GM10847 (cell line): Measurements from ENCODE around the gene CD300LG.

Experiments used
- POLR2A ChIP-seq: IDR thresholded peaks from 2 replicates; pipeline ENCODE4 v1.6.1; 2011; ENCODE audit not compliant: insufficient read length; ENCODE audit errors: extremely low read depth

The CD300LG gene

GRCh38 chr17:43861960-43862359 is 15.0 kb downstream of the CD300LG start:
- TF ChIP-seq POLR2A, result no peak

- TF ChIP-seq POLR2A, result no peak
These were observed 17.4 kb downstream of the CD300LG start for GRCh38 chr17:43864161-43864984.

GRCh38 chr17:43868226-43868994 is 21.4 kb downstream of the CD300LG start:
- no peak for TF ChIP-seq POLR2A

- TF ChIP-seq POLR2A, result no peak
These were observed 25.1 kb downstream of the CD300LG start for GRCh38 chr17:43871946-43872690.

GRCh38 chr17:43873091-43873490 is 26.1 kb downstream of the CD300LG start:
- no peak for TF ChIP-seq POLR2A

GRCh38 chr17:43873815-43874214 is 26.8 kb downstream of the CD300LG start:
- no peak for TF ChIP-seq POLR2A

- TF ChIP-seq POLR2A, result no peak
These were observed 27.3 kb downstream of the CD300LG start for GRCh38 chr17:43874293-43874692.

GRCh38 chr17:43875476-43876147 is 28.6 kb downstream of the CD300LG start:
- TF ChIP-seq POLR2A, result no peak

- no peak for TF ChIP-seq POLR2A
These were observed 30.1 kb downstream of the CD300LG start for GRCh38 chr17:43877031-43877430.

- TF ChIP-seq POLR2A, result no peak
These were observed 30.6 kb downstream of the CD300LG start for GRCh38 chr17:43877451-43878155.

- TF ChIP-seq POLR2A, result no peak
These were observed 31.5 kb downstream of the CD300LG start for GRCh38 chr17:43878260-43879175.

GRCh38 chr17:43879723-43880419 is 32.9 kb downstream of the CD300LG start:
- no peak for TF ChIP-seq POLR2A
